AG09319 (cell line): ENCODE data around the gene MMP23B.

Experiments
- DNase-seq: peaks from one replicate; pipeline ENCODE4 v3.0.0-alpha.2; 2010; ENCODE audit warnings: low read depth; ENCODE audit errors: extremely low read depth
- TF ChIP-seq, protein P1 (sequence below): IDR thresholded peaks from 2 replicates; pipeline ENCODE4 v1.5.1; 2011; ENCODE audit warnings: low read depth, mild to moderate bottlenecking, inconsistent platforms, low read length, moderate library complexity

The MMP23B gene

GRCh38 chr1:1617925-1618324 lies 14.0 kb upstream of the MMP23B start:
- TF ChIP-seq, protein P1, sequence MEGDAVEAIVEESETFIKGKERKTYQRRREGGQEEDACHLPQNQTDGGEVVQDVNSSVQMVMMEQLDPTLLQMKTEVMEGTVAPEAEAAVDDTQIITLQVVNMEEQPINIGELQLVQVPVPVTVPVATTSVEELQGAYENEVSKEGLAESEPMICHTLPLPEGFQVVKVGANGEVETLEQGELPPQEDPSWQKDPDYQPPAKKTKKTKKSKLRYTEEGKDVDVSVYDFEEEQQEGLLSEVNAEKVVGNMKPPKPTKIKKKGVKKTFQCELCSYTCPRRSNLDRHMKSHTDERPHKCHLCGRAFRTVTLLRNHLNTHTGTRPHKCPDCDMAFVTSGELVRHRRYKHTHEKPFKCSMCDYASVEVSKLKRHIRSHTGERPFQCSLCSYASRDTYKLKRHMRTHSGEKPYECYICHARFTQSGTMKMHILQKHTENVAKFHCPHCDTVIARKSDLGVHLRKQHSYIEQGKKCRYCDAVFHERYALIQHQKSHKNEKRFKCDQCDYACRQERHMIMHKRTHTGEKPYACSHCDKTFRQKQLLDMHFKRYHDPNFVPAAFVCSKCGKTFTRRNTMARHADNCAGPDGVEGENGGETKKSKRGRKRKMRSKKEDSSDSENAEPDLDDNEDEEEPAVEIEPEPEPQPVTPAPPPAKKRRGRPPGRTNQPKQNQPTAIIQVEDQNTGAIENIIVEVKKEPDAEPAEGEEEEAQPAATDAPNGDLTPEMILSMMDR: no peak
- no peak for DNase-seq

- DNase-seq: no peak
- TF ChIP-seq, protein P1: no peak
Observed at GRCh38 chr1:1618396-1619068, 13.4 kb upstream of the MMP23B start.

GRCh38 chr1:1619917-1620361 lies 12.0 kb upstream of the MMP23B start:
- no peak for DNase-seq
- TF ChIP-seq, protein P1: no peak; the same call in 1 of the 2 replicates

GRCh38 chr1:1620433-1621139 lies 11.4 kb upstream of the MMP23B start:
- TF ChIP-seq, protein P1: no peak
- no peak for DNase-seq

DNA sequence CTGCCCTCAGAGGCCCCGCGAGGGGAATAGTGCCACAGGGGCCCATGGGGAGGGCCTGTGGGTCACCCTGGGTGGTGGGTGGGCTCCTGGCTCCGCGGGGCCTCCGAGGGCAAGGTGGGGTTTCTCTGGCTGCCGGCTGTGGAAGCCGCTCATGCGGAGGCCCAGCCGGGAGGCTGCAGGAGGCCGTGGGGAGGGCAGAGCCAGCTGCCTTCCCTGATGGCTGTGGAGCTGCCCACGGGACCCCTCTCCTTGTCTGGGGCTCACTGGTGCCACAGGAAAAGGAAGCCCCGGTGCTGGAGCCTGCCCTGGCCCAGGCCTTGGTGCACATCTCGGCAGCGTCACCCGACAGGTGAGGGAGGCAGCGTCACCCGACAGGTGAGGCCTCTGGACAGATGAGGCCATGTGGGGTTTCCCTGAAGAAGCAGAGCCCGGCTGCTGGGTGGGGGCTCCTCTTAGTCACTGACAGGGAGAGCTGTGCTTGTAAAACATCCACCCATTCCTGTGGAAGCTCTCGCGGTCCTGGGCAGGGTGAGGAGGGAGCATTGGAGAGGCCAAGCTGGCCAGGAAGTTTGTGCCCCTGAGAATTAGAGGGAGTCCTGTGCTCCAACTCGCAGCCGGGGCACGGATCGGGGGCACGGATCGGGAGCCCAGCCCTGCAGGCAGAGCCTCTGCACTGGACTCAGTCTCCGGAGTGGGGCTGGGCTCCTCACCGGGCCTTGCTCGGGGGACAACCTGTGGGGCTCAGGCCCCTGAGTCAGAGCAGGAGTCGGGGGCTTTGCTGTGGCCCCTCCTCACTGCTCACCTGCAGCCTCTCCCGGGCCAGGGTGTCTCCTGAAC lies 10.6 kb upstream of the MMP23B start:
- TF ChIP-seq, protein P1: no peak

DNA sequence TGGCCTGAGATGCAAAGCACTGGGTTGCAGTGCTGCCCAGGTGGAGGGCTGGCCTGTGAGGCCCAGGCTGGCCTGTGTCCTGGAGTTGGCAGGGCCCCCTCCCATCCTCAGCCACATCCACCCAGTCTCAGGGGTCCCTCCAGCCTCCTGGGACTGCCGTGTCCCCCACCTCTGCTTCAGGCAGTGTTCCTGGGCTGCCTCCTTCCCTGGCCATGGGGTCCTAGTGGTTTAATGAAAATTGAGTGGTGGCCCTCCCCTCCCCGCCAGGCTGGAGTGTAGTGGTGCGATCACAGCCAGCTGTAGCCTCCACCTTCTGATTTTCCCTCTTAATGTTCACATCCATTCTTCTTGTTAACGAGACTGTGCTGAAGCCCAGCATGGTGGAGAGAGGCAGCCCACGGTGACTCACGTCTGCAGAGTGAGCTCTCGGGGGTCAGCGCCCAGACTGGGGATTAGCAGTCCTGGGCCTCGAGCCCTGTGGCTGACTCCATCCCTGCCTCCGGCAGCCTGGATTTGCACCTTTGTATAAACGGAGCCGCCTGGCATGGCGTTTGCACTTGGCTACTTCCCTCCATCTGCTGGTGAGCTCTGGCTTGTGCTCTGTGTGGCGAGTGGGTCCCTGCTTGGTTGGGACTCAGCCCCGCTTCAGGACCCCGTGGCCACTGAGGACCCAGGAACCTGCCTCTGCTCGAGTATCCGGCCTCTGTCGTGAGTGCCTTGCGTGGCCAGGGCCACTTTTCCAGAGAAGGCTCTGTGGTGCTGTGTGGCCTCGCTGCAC lies 9.8 kb upstream of the MMP23B start:
- TF ChIP-seq, protein P1: no peak

More for the DNA sequence above, 10.6 kb upstream of the MMP23B start:
- no peak for DNase-seq

More for the DNA sequence above, 9.8 kb upstream of the MMP23B start:
- no peak for DNase-seq
